Gastroesophageal sphincter (tissue), 3 donors: ENCODE results near the gene RTF2.

ENCODE experiments used
- CTCF ChIP-seq, 4 experiments: fragments of 200-600 bp in 2 of 4; fragments of 450-650 bp in 2 of 4; sonication (generic) in 1 of 4; IDR thresholded peaks; one replicate each; pipeline ENCODE4 v1.5.1; 2017 to 2019; ENCODE audit warnings: antibody characterized with exemption in 4 of 4, mild to moderate bottlenecking in 2 of 4, moderate library complexity in 2 of 4
- POLR2A ChIP-seq, 2 donors: fragments of 450-650 bp; IDR thresholded peaks; one replicate each; pipeline ENCODE4 v1.6.1; 2017; ENCODE audit warnings: antibody characterized with exemption in 2 of 2, mild to moderate bottlenecking in 2 of 2, moderate library complexity in 1 of 2
- POLR2AphosphoS5 ChIP-seq: sonication (generic); formaldehyde crosslinking; IDR thresholded peaks from one replicate; pipeline ENCODE4 v1.6.1; 2017; ENCODE audit warnings: antibody characterized with exemption

- TF ChIP-seq CTCF (IDR thresholded peaks at IDR 0.05) (no peak), POLR2A (IDR thresholded peaks at IDR 0.05) (no peak), POLR2AphosphoS5 (no peak)
These were observed 37.0 kb upstream of the RTF2 start for GRCh38 chr20:56431471-56431870.
